HG03135 (cell line): ENCODE measurements around the gene DDX42.
"Not testable (repeated sequence)": the region's sequence is repeated elsewhere in the genome, so short reads cannot be mapped to it uniquely, and the experiment has no call there.

ENCODE experiments used
- ATAC-seq: cut with Tn5 transposase; IDR thresholded peaks from one replicate; pipeline ENCODE4 v1.9.1; 2021; ENCODE audit warnings: mild to moderate bottlenecking, moderate library complexity; ENCODE audit not compliant: unreplicated experiment

The DDX42 gene

GRCh38 chr17:63837480-63837879 lies 63.5 kb downstream of the DDX42 start:
- no peak for ATAC-seq

GRCh38 chr17:63837962-63838600 lies 64.1 kb downstream of the DDX42 start:
- no peak for ATAC-seq

- ATAC-seq: no peak
These were observed 64.7 kb downstream of the DDX42 start for GRCh38 chr17:63838631-63839171.

- ATAC-seq: no peak
These were observed 66.8 kb downstream of the DDX42 start for GRCh38 chr17:63840591-63841349.

GRCh38 chr17:63841350-63842172 lies 67.6 kb downstream of the DDX42 start:
- ATAC-seq: no peak

- ATAC-seq: peak; percentile 33
These were observed 68.2 kb downstream of the DDX42 start for GRCh38 chr17:63842173-63842539.

GRCh38 chr17:63842540-63843386 lies 68.8 kb downstream of the DDX42 start, which contains the start of gene SMARCD2:
Gene SMARCD2 (minus strand): TSS chr17:63842685. CDS start chr17:63842674, 11 bp downstream.
- ATAC-seq: peak; percentile 73

GRCh38 chr17:63843387-63843888 lies 69.5 kb downstream of the DDX42 start:
- ATAC-seq: not testable (repeated sequence)

- ATAC-seq: no peak
These were observed 70.1 kb downstream of the DDX42 start for GRCh38 chr17:63843910-63844677.

GRCh38 chr17:63845509-63845908 lies 71.5 kb downstream of the DDX42 start:
- no peak for ATAC-seq

GRCh38 chr17:63847525-63848249 lies 73.7 kb downstream of the DDX42 start:
- ATAC-seq: no peak

GRCh38 chr17:63848834-63849689 lies 75.1 kb downstream of the DDX42 start:
- peak; percentile 87 for ATAC-seq

GRCh38 chr17:63850401-63850800 lies 76.4 kb downstream of the DDX42 start:
- ATAC-seq: no peak

- no peak for ATAC-seq
These were observed 79.3 kb downstream of the DDX42 start for GRCh38 chr17:63853260-63853659.

GRCh38 chr17:63854709-63855108 lies 80.7 kb downstream of the DDX42 start:
- ATAC-seq: no peak

- no peak for ATAC-seq
These were observed 81.2 kb downstream of the DDX42 start for GRCh38 chr17:63855185-63855584.

GRCh38 chr17:63856425-63856824 lies 82.5 kb downstream of the DDX42 start:
- not testable (repeated sequence) for ATAC-seq

GRCh38 chr17:63859257-63859656 lies 85.3 kb downstream of the DDX42 start:
- ATAC-seq: no peak
